Neural progenitor cell (in vitro differentiated cells): Measurements from ENCODE around the gene CHMP2A.

Experiments used
- CTCF ChIP-seq: fragments of 200-600 bp; sonication (generic); IDR thresholded peaks from 2 replicates; pipeline ENCODE4 v1.5.1; 2017; ENCODE audit warnings: antibody characterized with exemption, mild to moderate bottlenecking
- EZH2 ChIP-seq: fragments of 200-600 bp; sonication (generic); IDR thresholded peaks from 2 replicates; pipeline ENCODE4 v1.6.1; 2017; ENCODE audit warnings: antibody characterized with exemption, mild to moderate bottlenecking, moderate library complexity
- EZH2phosphoT487 ChIP-seq: fragments of 200-600 bp; sonication (generic); IDR thresholded peaks from 2 replicates; pipeline ENCODE4 v1.6.1; 2017; ENCODE audit warnings: antibody characterized with exemption

GRCh38 chr19:58547323-58548312, 7.3 kb downstream of the CHMP2A start:
- TF ChIP-seq EZH2, result no peak
- no peak for TF ChIP-seq CTCF
- no peak for TF ChIP-seq EZH2phosphoT487
